Psoas muscle (tissue), 8 donors: ENCODE measurements around the gene NME7. TPM values are rescaled to one million over a fixed set of nuclear protein-coding genes. Genes with fewer than 3 reads are reported as not detected.

Experiments used
- ATAC-seq, 4 donors: fragments of 200-7000 bp; cut with Tn5 transposase; one replicate each; pipeline ENCODE4 v1.9.1; 2020; ENCODE audit warnings: moderate library complexity in 3 of 4, mild to moderate bottlenecking in 2 of 4
- DNase-seq, 2 donors: peaks; one replicate each; pipeline ENCODE4 v3.0.0-alpha.2; 2020
- H3K27ac ChIP-seq: fragments of 200-600 bp; one replicate; pipeline ENCODE4 v1.8.0; 2022
- H3K27me3 ChIP-seq, 3 donors: fragments of 200-600 bp in 1 of 3; one replicate each; pipeline versions ENCODE4 v1.6.1 to v1.8.0; 2013 to 2022; ENCODE audit warnings: low read length in 2 of 3, mild to moderate bottlenecking in 2 of 3, moderate library complexity in 1 of 3; ENCODE audit not compliant: insufficient read depth in 3 of 3
- H3K36me3 ChIP-seq, 2 donors: fragments of 200-600 bp in 1 of 2; one replicate each; pipeline versions ENCODE4 v1.6.1 to v1.8.0; 2013 to 2022; ENCODE audit warnings: low read depth in 1 of 2, mild to moderate bottlenecking in 1 of 2, moderate library complexity in 1 of 2; ENCODE audit not compliant: insufficient read depth in 1 of 2
- H3K4me1 ChIP-seq: fragments of 200-600 bp; one replicate; pipeline ENCODE4 v1.8.0; 2022
- H3K4me3 ChIP-seq: fragments of 200-600 bp; one replicate; pipeline ENCODE4 v1.8.0; 2022; ENCODE audit warnings: mild to moderate bottlenecking
- H3K9me3 ChIP-seq: fragments of 200-600 bp; one replicate; pipeline ENCODE4 v1.8.0; 2022
- CTCF ChIP-seq: fragments of 200-600 bp; IDR thresholded peaks from one replicate; pipeline ENCODE4 v1.8.0; 2022; ENCODE audit warnings: antibody characterized with exemption
- WGBS, 3 donors: extraction: QIAGEN DNeasy Blood & Tissue Kit; methylation state at CpG; one replicate each; pipeline versions ENCODE4 v1.1.6 to v1.1.7; 2013; 5-methylcytosine and 5-hydroxymethylcytosine counted together
- intact Hi-C, 2 donors: fragments of 100-400 bp; cut with DNase I; formaldehyde crosslinking; loops; one replicate each; pipeline versions ENCODE4 v1.11.0 to v1.14.2; 2022
- polyA plus RNA-seq, 3 donors: library from polyadenylated mRNA; stranded (reverse); fragments of 200-250 nt; gene quantifications; one replicate each; pipeline ENCODE4 v1.2.3, GENCODE V29; 2013
- total RNA-seq, 4 donors: library from RNA; stranded (reverse); fragmentation: NEBNext Ultra II Directional in 2 of 4; extraction: Animal tissue kit (Norgen Biotek cat#: 25700) in 2 of 4; gene quantifications; one replicate each; pipeline versions ENCODE4 v1.2.1 to v1.2.4, GENCODE V29; 2021 to 2023
- donor health status: healthy with polysubstance abuse.
- donor health status: DM: no; HTN: no; CAD: no; lungs with moderate emphysema.
- donor health status: Bipolar disorder and iron deficiency.
- donor health status: healthy.
- donor health status: DM: yes; HTN: yes; CAD: no.
- donor health status: DM: no; HTN: no; CAD: no.
- donor health status: DM: no; HTN: no; CAD: no.
- donor health status: DM: yes; HTN: yes; CAD: no.

NME7 gene
- total and polyA plus RNA-seq, 7 donors, result 3.9 to 14.1 (median 4.8) TPM

- H3K27me3 ChIP-seq, result no peaks in the 10 kb centered on the region
- intact Hi-C loops, result no loop called here
- ATAC-seq (no peak), DNase-seq (no peak)
- H3K4me1 ChIP-seq, result no peaks in the 10 kb centered on the region
- no peaks in the 10 kb centered on the region for H3K9me3 ChIP-seq
- H3K4me3 ChIP-seq, result no peak overlapping the region
- no peaks in the 10 kb centered on the region for H3K36me3 ChIP-seq
- TF ChIP-seq CTCF, result no peak
- 77 to 85% (median 81%) methylated on average over 3 of the region's 3 CpGs for WGBS, 3 donors
- H3K27ac ChIP-seq, result no peak overlapping the region
These were observed 280.8 kb downstream of the NME7 start for GRCh38 chr1:169086603-169087455.

GRCh38 chr1:169085911-169086310 lies 281.7 kb downstream of the NME7 start:
- no peak for TF ChIP-seq CTCF
- WGBS, 3 donors, result 70 to 72% (median 70%) methylated on average over 2 of the region's 2 CpGs
- no peak overlapping the region for H3K4me3 ChIP-seq
- intact Hi-C loops, result no loop called here
- H3K4me1 ChIP-seq, result no peaks in the 10 kb centered on the region
- no peak for DNase-seq
- no peak overlapping the region for H3K27ac ChIP-seq
- no peaks in the 10 kb centered on the region for H3K36me3 ChIP-seq
- ATAC-seq, result no peak
- no peaks in the 10 kb centered on the region for H3K9me3 ChIP-seq
- H3K27me3 ChIP-seq, result no peaks in the 10 kb centered on the region

Other genes starting within 250 kb of the NME7 start
- gene BLZF1, start 398 bp upstream of the NME7 start, total RNA-seq, result 10 to 100 TPM; 12.7 to 14.9 (median 13.7) TPM
- 10 to 100 TPM; 10.0 to 23.9 (median 18.4) TPM for gene BLZF1, start 398 bp upstream of the NME7 start, polyA plus RNA-seq
- gene CCDC181, start 59.7 kb upstream of the NME7 start, total RNA-seq, result under 1 TPM; 0.17 to 0.87 (median 0.47) TPM
- gene CCDC181, start 59.7 kb upstream of the NME7 start, polyA plus RNA-seq, result 1 to 10 TPM in 1 of 3 donors, under 1 TPM in 2; 0.13 to 2.9 (median 0.25) TPM
- gene SLC19A2, start 118.1 kb upstream of the NME7 start, total RNA-seq, result 100 to 1,000 TPM in 2 of 4 donors, 10 to 100 TPM in 2; 23.6 to 151 (median 83.3) TPM
- 100 to 1,000 TPM in 2 of 3 donors, 10 to 100 TPM in 1; 75.0 to 150 (median 139) TPM for gene SLC19A2, start 118.1 kb upstream of the NME7 start, polyA plus RNA-seq
- under 1 TPM in 3 of 4 donors, not detected in 1; 0.07 to 0.22 (median 0.08) TPM for gene F5, start 218.7 kb upstream of the NME7 start, total RNA-seq
- under 1 TPM in 2 of 3 donors, not detected in 1; 0.01 to 0.08 TPM for gene F5, start 218.7 kb upstream of the NME7 start, polyA plus RNA-seq